ENCODE results near the gene NDST1. TPM values are rescaled to one million over a fixed set of nuclear protein-coding genes. Genes with fewer than 3 reads are reported as not detected.

The NDST1 gene
- total RNA-seq, 6 experiments from 2014 or later: 126 to 199 (median 147) TPM

- peak overlapping the region; percentile 42; the same call in 1 of the 2 replicates for H3K27ac Mint-ChIP-seq
- H3K36me3 Mint-ChIP-seq (ENCODE audit: low read depth): peaks cover 43% of the 10 kb centered on the region
- no peaks in the 10 kb centered on the region for H3K9me3 Mint-ChIP-seq
- H3K27me3 Mint-ChIP-seq (ENCODE audit: insufficient read depth): peaks cover 16% of the 10 kb centered on the region
- H3K4me3 Mint-ChIP-seq: no peak overlapping the region
- DNase-seq: no peak
- H3K4me1 Mint-ChIP-seq (ENCODE audit: low read depth): peaks cover 22% of the 10 kb centered on the region
- TF ChIP-seq, protein P1, sequence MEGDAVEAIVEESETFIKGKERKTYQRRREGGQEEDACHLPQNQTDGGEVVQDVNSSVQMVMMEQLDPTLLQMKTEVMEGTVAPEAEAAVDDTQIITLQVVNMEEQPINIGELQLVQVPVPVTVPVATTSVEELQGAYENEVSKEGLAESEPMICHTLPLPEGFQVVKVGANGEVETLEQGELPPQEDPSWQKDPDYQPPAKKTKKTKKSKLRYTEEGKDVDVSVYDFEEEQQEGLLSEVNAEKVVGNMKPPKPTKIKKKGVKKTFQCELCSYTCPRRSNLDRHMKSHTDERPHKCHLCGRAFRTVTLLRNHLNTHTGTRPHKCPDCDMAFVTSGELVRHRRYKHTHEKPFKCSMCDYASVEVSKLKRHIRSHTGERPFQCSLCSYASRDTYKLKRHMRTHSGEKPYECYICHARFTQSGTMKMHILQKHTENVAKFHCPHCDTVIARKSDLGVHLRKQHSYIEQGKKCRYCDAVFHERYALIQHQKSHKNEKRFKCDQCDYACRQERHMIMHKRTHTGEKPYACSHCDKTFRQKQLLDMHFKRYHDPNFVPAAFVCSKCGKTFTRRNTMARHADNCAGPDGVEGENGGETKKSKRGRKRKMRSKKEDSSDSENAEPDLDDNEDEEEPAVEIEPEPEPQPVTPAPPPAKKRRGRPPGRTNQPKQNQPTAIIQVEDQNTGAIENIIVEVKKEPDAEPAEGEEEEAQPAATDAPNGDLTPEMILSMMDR (IDR thresholded peaks at IDR 0.05): no peak
Observed at GRCh38 chr5:150549735-150550134, 41.8 kb downstream of the NDST1 start.

GRCh38 chr5:150550286-150550685 lies 42.4 kb downstream of the NDST1 start:
- TF ChIP-seq, protein P1 (IDR thresholded peaks at IDR 0.05): no peak
- no peak overlapping the region for H3K4me3 Mint-ChIP-seq
- peaks cover 20% of the 10 kb centered on the region for H3K4me1 Mint-ChIP-seq (ENCODE audit: low read depth)
- no peak overlapping the region for H3K27ac Mint-ChIP-seq
- no peak for DNase-seq
- H3K27me3 Mint-ChIP-seq (ENCODE audit: insufficient read depth): peaks cover 16% of the 10 kb centered on the region
- peaks cover 47% of the 10 kb centered on the region for H3K36me3 Mint-ChIP-seq (ENCODE audit: low read depth)
- no peaks in the 10 kb centered on the region for H3K9me3 Mint-ChIP-seq

DNA sequence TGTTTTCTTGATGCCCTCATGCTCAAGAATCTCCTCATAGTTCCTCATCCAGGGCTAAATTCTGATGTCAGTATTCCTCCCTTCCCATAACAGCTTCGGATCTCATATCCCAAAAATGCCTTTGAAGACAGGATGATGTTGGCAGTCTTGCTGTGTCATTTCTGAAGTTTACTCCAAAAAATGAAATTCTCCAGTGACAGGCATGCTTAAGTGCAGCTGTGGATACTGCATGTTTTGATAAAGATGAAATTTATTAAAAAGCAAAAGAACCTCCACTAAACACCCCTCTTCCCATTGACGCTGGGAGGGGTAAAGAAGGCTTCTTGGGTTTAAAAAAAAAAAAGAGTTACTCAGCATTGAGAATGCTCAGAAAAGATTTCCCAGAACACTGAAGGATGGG lies 43.1 kb downstream of the NDST1 start:
- Mint-ChIP-seq H3K27me3 (ENCODE audit: insufficient read depth) (peaks cover 11% of the 10 kb centered on the region), H3K4me3 (no peak overlapping the region), H3K36me3 (ENCODE audit: low read depth) (peaks cover 45% of the 10 kb centered on the region), H3K9me3 (no peaks in the 10 kb centered on the region), H3K4me1 (ENCODE audit: low read depth) (peaks cover 13% of the 10 kb centered on the region; the same call in 1 of the 2 replicates), H3K27ac (peak overlapping the region; percentile 31; the same call in 1 of the 2 replicates)
- TF ChIP-seq, protein P1 (IDR thresholded peaks at IDR 0.05): no peak
- DNase-seq: no peak

DNA sequence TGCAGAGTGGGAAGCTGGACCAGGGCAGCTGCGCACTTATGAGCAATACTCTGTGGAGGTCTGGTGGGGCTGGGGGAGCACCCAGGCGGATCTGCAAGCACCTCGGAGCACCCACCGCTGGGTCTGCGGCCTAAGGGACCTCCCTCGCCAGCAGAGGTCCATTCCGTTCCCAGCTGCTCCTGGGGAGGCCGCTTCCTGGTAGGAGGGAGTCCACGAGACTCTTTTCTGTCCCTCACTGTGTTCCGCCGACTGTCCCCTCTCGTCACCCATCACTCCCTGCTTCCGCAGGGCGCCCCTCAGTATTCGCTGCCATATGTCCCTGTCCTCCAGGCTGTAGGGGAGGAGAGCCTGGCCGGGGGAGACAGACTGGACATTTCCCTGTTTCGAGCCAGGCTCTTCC lies 45.5 kb downstream of the NDST1 start:
- H3K27ac Mint-ChIP-seq: no peak overlapping the region
- TF ChIP-seq, protein P1 (IDR thresholded peaks at IDR 0.05): no peak
- DNase-seq: no peak
- H3K4me1 Mint-ChIP-seq (ENCODE audit: low read depth): no peaks in the 10 kb centered on the region
- H3K4me3 Mint-ChIP-seq: no peak overlapping the region
- peaks cover 43% of the 10 kb centered on the region for H3K36me3 Mint-ChIP-seq (ENCODE audit: low read depth)
- peaks cover 12% of the 10 kb centered on the region for H3K27me3 Mint-ChIP-seq (ENCODE audit: insufficient read depth)
- no peaks in the 10 kb centered on the region for H3K9me3 Mint-ChIP-seq

- H3K27ac Mint-ChIP-seq: no peak overlapping the region
- no peak overlapping the region for H3K4me3 Mint-ChIP-seq
- no peaks in the 10 kb centered on the region; the same call in 1 of the 2 replicates for H3K4me1 Mint-ChIP-seq (ENCODE audit: low read depth)
- TF ChIP-seq, protein P1 (IDR thresholded peaks at IDR 0.05): no peak
- H3K36me3 Mint-ChIP-seq (ENCODE audit: low read depth): peaks cover 43% of the 10 kb centered on the region
- DNase-seq: no peak
- peaks cover 14% of the 10 kb centered on the region for H3K27me3 Mint-ChIP-seq (ENCODE audit: insufficient read depth)
- H3K9me3 Mint-ChIP-seq: no peaks in the 10 kb centered on the region
Observed at GRCh38 chr5:150553911-150554310, 46.0 kb downstream of the NDST1 start.

DNA sequence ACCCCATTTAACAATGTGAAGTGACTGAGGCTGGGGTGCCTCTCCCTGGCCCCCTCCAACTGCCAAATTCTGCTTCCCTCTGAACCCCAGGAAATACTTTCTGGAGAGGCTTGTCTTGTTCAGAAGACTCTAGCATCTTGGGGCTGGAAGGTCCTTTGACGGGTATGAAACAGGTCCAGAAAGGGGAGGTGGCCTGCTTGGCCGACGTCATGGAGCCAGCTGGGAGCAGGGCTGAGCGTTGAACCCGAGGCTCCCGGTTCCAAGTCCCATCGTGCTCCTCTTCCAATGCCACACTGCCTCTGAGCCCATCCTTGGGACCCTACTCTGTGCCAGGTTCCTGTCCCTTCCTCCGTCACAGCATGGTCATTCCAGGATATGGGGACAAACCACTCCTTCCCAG lies 46.9 kb downstream of the NDST1 start:
- H3K36me3 Mint-ChIP-seq (ENCODE audit: low read depth): peaks cover 35% of the 10 kb centered on the region
- TF ChIP-seq, protein P1 (IDR thresholded peaks at IDR 0.05): no peak
- no peak for DNase-seq
- no peak overlapping the region for H3K4me3 Mint-ChIP-seq
- H3K9me3 Mint-ChIP-seq: no peaks in the 10 kb centered on the region
- no peak overlapping the region for H3K27ac Mint-ChIP-seq
- H3K4me1 Mint-ChIP-seq (ENCODE audit: low read depth): peaks cover 9% of the 10 kb centered on the region
- H3K27me3 Mint-ChIP-seq (ENCODE audit: insufficient read depth): peaks cover 11% of the 10 kb centered on the region
